Measurements from ENCODE around the gene MYOC. TPM values are rescaled to one million over a fixed set of nuclear protein-coding genes. Genes with fewer than 3 reads are reported as not detected.

MYOC gene
- total RNA-seq, 1 donor from 2014 or later = not detected

- H2AFZ ChIP-seq (replicated peaks) = no peak overlapping the region
- H3K27ac Mint-ChIP-seq = no peak overlapping the region
- H3K79me2 ChIP-seq (ENCODE audit: low read depth) = no peaks in the 10 kb centered on the region
- no peak for DNase-seq (ENCODE audit: low spot score)
- H3K27ac ChIP-seq = no peak overlapping the region
- H4K20me1 ChIP-seq (ENCODE audit: low read depth) = no peaks in the 10 kb centered on the region
- no peak overlapping the region for H3K4me2 ChIP-seq
- H3K36me3 ChIP-seq = no peaks in the 10 kb centered on the region
- TF ChIP-seq EZH2phosphoT487 (IDR thresholded peaks at IDR 0.05) = no peak
- TF ChIP-seq CTCF (IDR thresholded peaks at IDR 0.05) = no peak
- TF ChIP-seq EZH2 (IDR thresholded peaks at IDR 0.05) = no peak
- H3K4me1 ChIP-seq = no peaks in the 10 kb centered on the region
- no peak overlapping the region for H3K9ac ChIP-seq
- no peaks in the 10 kb centered on the region for H3K9me3 ChIP-seq (ENCODE audit: low read depth)
- H3F3A ChIP-seq (ENCODE audit: low read depth) = no peaks in the 10 kb centered on the region
- H3K4me1 Mint-ChIP-seq = no peaks in the 10 kb centered on the region
- no peaks in the 10 kb centered on the region for H3K27me3 ChIP-seq
- no peaks in the 10 kb centered on the region for H3K36me3 Mint-ChIP-seq
- H3K27me3 Mint-ChIP-seq (ENCODE audit: insufficient read depth, low read depth) = no peaks in the 10 kb centered on the region
- no peak overlapping the region for H3K4me3 Mint-ChIP-seq
- H3K9me3 Mint-ChIP-seq = no peaks in the 10 kb centered on the region
- no peak overlapping the region for H3K4me3 ChIP-seq
Observed at GRCh38 chr1:171674431-171675405, 22.2 kb upstream of the MYOC start.

GRCh38 chr1:171670739-171671138 is 18.3 kb upstream of the MYOC start:
- H3K4me3 ChIP-seq = no peak overlapping the region
- no peaks in the 10 kb centered on the region for H3K36me3 Mint-ChIP-seq
- no peak for TF ChIP-seq EZH2 (IDR thresholded peaks at IDR 0.05)
- no peak for TF ChIP-seq EZH2phosphoT487 (IDR thresholded peaks at IDR 0.05)
- no peak for TF ChIP-seq CTCF (IDR thresholded peaks at IDR 0.05)
- no peak overlapping the region for H3K27ac ChIP-seq
- no peaks in the 10 kb centered on the region for H3K36me3 ChIP-seq
- no peaks in the 10 kb centered on the region for H3K27me3 ChIP-seq
- no peak overlapping the region for H3K4me2 ChIP-seq
- no peaks in the 10 kb centered on the region for H3K79me2 ChIP-seq (ENCODE audit: low read depth)
- no peaks in the 10 kb centered on the region for H3K4me1 ChIP-seq
- no peak overlapping the region for H2AFZ ChIP-seq (replicated peaks)
- H3K27ac Mint-ChIP-seq = no peak overlapping the region
- no peaks in the 10 kb centered on the region for H3F3A ChIP-seq (ENCODE audit: low read depth)
- no peak overlapping the region for H3K4me3 Mint-ChIP-seq
- no peaks in the 10 kb centered on the region for H3K4me1 Mint-ChIP-seq
- DNase-seq (ENCODE audit: low spot score) = no peak
- no peaks in the 10 kb centered on the region for H3K9me3 Mint-ChIP-seq
- no peaks in the 10 kb centered on the region for H4K20me1 ChIP-seq (ENCODE audit: low read depth)
- no peaks in the 10 kb centered on the region for H3K27me3 Mint-ChIP-seq (ENCODE audit: insufficient read depth, low read depth)
- H3K9me3 ChIP-seq (ENCODE audit: low read depth) = no peaks in the 10 kb centered on the region
- H3K9ac ChIP-seq = no peak overlapping the region

GRCh38 chr1:171668372-171668771 is 15.9 kb upstream of the MYOC start:
- no peak overlapping the region for H3K27ac ChIP-seq
- H3K9ac ChIP-seq = no peak overlapping the region
- Mint-ChIP-seq H3K4me3 (no peak overlapping the region), H3K27ac (no peak overlapping the region), H3K27me3 (ENCODE audit: insufficient read depth, low read depth) (no peaks in the 10 kb centered on the region), H3K36me3 (no peaks in the 10 kb centered on the region), H3K9me3 (no peaks in the 10 kb centered on the region), H3K4me1 (no peaks in the 10 kb centered on the region)
- no peaks in the 10 kb centered on the region for H3K36me3 ChIP-seq
- no peaks in the 10 kb centered on the region for H3K9me3 ChIP-seq (ENCODE audit: low read depth)
- no peak for DNase-seq (ENCODE audit: low spot score)
- TF ChIP-seq EZH2 (IDR thresholded peaks at IDR 0.05) (no peak), CTCF (IDR thresholded peaks at IDR 0.05) (no peak), EZH2phosphoT487 (IDR thresholded peaks at IDR 0.05) (no peak)
- no peak overlapping the region for H3K4me3 ChIP-seq
- H3K27me3 ChIP-seq = no peaks in the 10 kb centered on the region
- H3K4me2 ChIP-seq = no peak overlapping the region
- H4K20me1 ChIP-seq (ENCODE audit: low read depth) = no peaks in the 10 kb centered on the region
- H3K4me1 ChIP-seq = peaks cover 17% of the 10 kb centered on the region
- no peak overlapping the region for H2AFZ ChIP-seq (replicated peaks)
- no peaks in the 10 kb centered on the region for H3K79me2 ChIP-seq (ENCODE audit: low read depth)
- H3F3A ChIP-seq (ENCODE audit: low read depth) = no peaks in the 10 kb centered on the region
